K562 (cell line): ENCODE results near the gene ORMDL3. TPM values are rescaled to one million over a fixed set of nuclear protein-coding genes. Genes with fewer than 3 reads are reported as not detected.

ENCODE experiments used
- ATAC-seq: fragments of 200-7000 bp; cut with Tn5 transposase; 3 replicates; pipeline ENCODE4 v1.9.1; 2020; ENCODE audit warnings: moderate library complexity
- BruUV-seq: library from RNA; stranded (reverse); fragments of 400-500 nt; replicated peaks from 2 replicates; lab custom pipeline; 2021; lab: Mats Ljungman, UMichigan
- CTCF ChIA-PET: fragments of 300-600 bp; formaldehyde crosslinking; extraction: SDS; loops from one replicate; lab custom pipeline; 2021; ENCODE audit warnings: low intra/inter-chr PET ratio; lab: Yijun Ruan, JAX
- POLR2A ChIA-PET: fragments of 300-600, 350-650 bp; sonication (Branson Sonifier 250); formaldehyde crosslinking; extraction: SDS; loops from one replicate; lab custom pipeline; 2021; ENCODE audit warnings: antibody characterized with exemption, inconsistent platforms; lab: Yijun Ruan, JAX
- DNase-seq, 4 experiments: peaks; one replicate each; pipeline versions ENCODE4 v3.0.0 to v3.0.0-alpha.2; 2011 to 2018; ENCODE audit warnings: low spot score in 3 of 4, mixed read lengths in 3 of 4; ENCODE audit errors: extremely low read depth in 1 of 4
- FAIRE-seq: peaks from 2 replicates; lab custom pipeline; 2011; peaks lifted over from hg19 to GRCh38; lab: Jason Lieb, UNC
- H2AFZ ChIP-seq: 2 replicates; pipeline ENCODE4 v1.6.0; 2011; ENCODE audit warnings: low read depth, low read length, control low read depth, inconsistent platforms
- H3K27ac ChIP-seq: fragments of 200-600 bp; 3 replicates; pipeline ENCODE4 v1.8.0; 2011; ENCODE audit warnings: low read depth, mild to moderate bottlenecking, control low read depth, inconsistent platforms, low read length, moderate library complexity, mixed read lengths; ENCODE audit errors: extremely low read depth
- H3K27me3 ChIP-seq, 2 experiments: fragments of 300-600 bp in 1 of 2; 2 replicates in 1 of 2; 3 replicates in 1 of 2; pipeline versions ENCODE4 v1.6.0 to v1.8.0; 2011; ENCODE audit warnings: inconsistent platforms in 2 of 2, low read length in 2 of 2, mild to moderate bottlenecking in 1 of 2, mixed read lengths in 1 of 2, moderate library complexity in 1 of 2; ENCODE audit not compliant: control insufficient read depth in 2 of 2, insufficient read depth in 2 of 2
- H3K36me3 ChIP-seq: fragments of 300-600 bp; 3 replicates; pipeline ENCODE4 v1.8.0; 2011; ENCODE audit warnings: mild to moderate bottlenecking, low read length, inconsistent platforms; ENCODE audit not compliant: control insufficient read depth, insufficient read depth
- H3K4me1 ChIP-seq, 2 experiments: fragments of 200-600 bp in 1 of 2; replicated peaks in 1 of 2; 2 replicates in 1 of 2; 3 replicates in 1 of 2; pipeline versions ENCODE4 v1.5.1 to v1.8.0; 2011; ENCODE audit warnings: inconsistent platforms in 2 of 2, low read length in 2 of 2, mild to moderate bottlenecking in 1 of 2, mixed read lengths in 1 of 2, moderate library complexity in 1 of 2; ENCODE audit not compliant: control insufficient read depth in 2 of 2, insufficient read depth in 2 of 2
- H3K4me2 ChIP-seq: 2 replicates; pipeline ENCODE4 v1.6.1; 2011; ENCODE audit warnings: low read length, control low read depth, inconsistent platforms, mixed read lengths; ENCODE audit not compliant: insufficient read depth
- H3K4me3 ChIP-seq: fragments of 200-600 bp; sonication (generic), shearing (Covaris generic); 2 replicates; pipeline ENCODE4 v1.5.1; 2016; ENCODE audit warnings: control low read depth, inconsistent platforms
- H3K79me2 ChIP-seq: fragments of 200-600 bp; 3 replicates; pipeline ENCODE4 v1.8.0; 2011; ENCODE audit warnings: low read length, inconsistent platforms; ENCODE audit not compliant: control insufficient read depth, insufficient read depth
- H3K9ac ChIP-seq, 2 experiments: 2 replicates each; pipeline versions ENCODE4 v1.6.0 to v1.6.1; 2011; ENCODE audit warnings: low read depth in 2 of 2, low read length in 2 of 2, control low read depth in 1 of 2, inconsistent platforms in 1 of 2, mild to moderate bottlenecking in 1 of 2, mixed read lengths in 1 of 2; ENCODE audit not compliant: insufficient read depth in 1 of 2
- H3K9me1 ChIP-seq: one replicate; pipeline ENCODE4 v1.6.0; 2011; ENCODE audit warnings: inconsistent platforms, mild to moderate bottlenecking, low read length, moderate library complexity; ENCODE audit not compliant: control insufficient read depth, insufficient read depth
- H3K9me3 ChIP-seq: replicated peaks from 2 replicates; pipeline ENCODE4 v1.5.1; 2011; ENCODE audit warnings: low read depth, low read length, inconsistent platforms; ENCODE audit not compliant: control insufficient read depth, insufficient read depth
- H4K20me1 ChIP-seq: replicated peaks from 2 replicates; pipeline ENCODE4 v1.6.1; 2011; ENCODE audit warnings: low read length, inconsistent platforms, mixed read lengths; ENCODE audit not compliant: control insufficient read depth, insufficient read depth
- CBFA2T3 ChIP-seq: fragments of 450-650 bp; IDR thresholded peaks from 2 replicates; pipeline ENCODE4 v1.6.1; 2017
- CTBP1 ChIP-seq: fragments of 450-650 bp; IDR thresholded peaks from 2 replicates; pipeline ENCODE4 v1.6.1; 2016; ENCODE audit warnings: borderline replicate concordance
- DACH1 ChIP-seq: fragments of 450-650 bp; IDR thresholded peaks from 2 replicates; pipeline ENCODE4 v1.6.1; 2018; ENCODE audit not compliant: partially characterized antibody
- MAFF ChIP-seq: IDR thresholded peaks from 2 replicates; pipeline ENCODE4 v1.6.1; 2012; ENCODE audit warnings: low read length, improper control_type of control experiment
- SP2 ChIP-seq: IDR thresholded peaks from 2 replicates; pipeline ENCODE4 v1.6.1; 2011; ENCODE audit warnings: mild to moderate bottlenecking, low read depth, low read length, moderate library complexity; ENCODE audit not compliant: poor library complexity, severe bottlenecking; ENCODE audit errors: extremely low read depth
- THAP7 ChIP-seq: fragments of 250-450 bp; sonication (Bioruptor Pico); IDR thresholded peaks from 2 replicates; pipeline ENCODE4 v1.5.0; 2021
- WGBS: fragments of 100-300 bp; shearing (Covaris generic); methylation state at CpG from one replicate; pipeline ENCODE4 v1.1.6; 2016; ENCODE audit warnings: low coverage, mixed read lengths; ENCODE audit not compliant: insufficient coverage; ENCODE audit errors: missing lambda C conversion rate; 5-methylcytosine and 5-hydroxymethylcytosine counted together
- in situ Hi-C: fragments of 300-500 bp; cut with MboI; formaldehyde crosslinking; loops from 4 replicates; pipeline ENCODE4 v1.15.0; 2018; ENCODE audit warnings: inconsistent platforms, mixed read lengths
- intact Hi-C: fragments of 100-400 bp; cut with micrococcal nuclease; formaldehyde crosslinking; loops from 2 replicates; pipeline ENCODE4 v1.14.2; 2022
- polyA plus RNA-seq, 8 experiments: library from polyadenylated mRNA; depleted of rRNA in 4 of 8; stranded (reverse) in 5 of 8; unstranded in 3 of 8; fragments of >200 nt; fragmentation: Nextera tagmentation in 2 of 8; fragmentation: Illumina TruSeq in 1 of 8; extraction: Ambion mirVana in 2 of 8; extraction: Trizol in 1 of 8; gene quantifications; 2 replicates each; pipeline versions ENCODE4 v1.2.1 to v1.2.3, GENCODE V29; 2011 to 2014; ENCODE audit warnings: inconsistent platforms in 1 of 8, missing spikeins in 1 of 8
- total RNA-seq, 7 experiments: library from RNA; depleted of rRNA in 6 of 7; stranded (reverse); fragments of >200 nt in 6 of 7; fragmentation: Illumina TruSeq in 2 of 7; extraction: Trizol in 2 of 7; gene quantifications; 2 replicates each; pipeline versions ENCODE4 v1.2.1 to v1.2.3, GENCODE V29; 2011 to 2021; ENCODE audit warnings: low replicate concordance in 1 of 7

ORMDL3 gene
- total and polyA plus RNA-seq, 9 of the 15 experiments (the other 6 are each of a cell fraction or from before 2014, with no cell fraction given) = 2.7 to 57.4 (median 27.1) TPM

GRCh38 chr17:39919087-39919683 is 8.2 kb downstream of the ORMDL3 start:
- no peak overlapping the region for H3K27ac ChIP-seq
- H3K4me2 ChIP-seq = peak overlapping the region; percentile 33; the same call in 1 of the 2 replicates
- H3K4me3 ChIP-seq = no peak overlapping the region
- H3K36me3 ChIP-seq = peaks cover 42% of the 10 kb centered on the region; the same call in 2 of the 3 replicates
- H3K9me1 ChIP-seq = peaks cover 9% of the 10 kb centered on the region
- H3K9ac ChIP-seq = no peak overlapping the region
- CTCF ChIA-PET = no interaction called here
- ATAC-seq (peak; percentile 48), DNase-seq (peak; percentile 45 to 71 (median 58)), FAIRE-seq (peak; percentile 49)
- in situ Hi-C loops = no loop called here
- TF ChIP-seq SP2 (no peak), THAP7 (CRISPR knock-in tag) (no peak), DACH1 (no peak), CTBP1 (peak; percentile 66; the same call in 1 of the 2 replicates), MAFF (no peak), CBFA2T3 (peak; percentile 61)
- intact Hi-C loops = no loop called here
- no peaks in the 10 kb centered on the region for H3K9me3 ChIP-seq
- H2AFZ ChIP-seq = no peak overlapping the region
- H4K20me1 ChIP-seq = no peaks in the 10 kb centered on the region
- no peaks in the 10 kb centered on the region for H3K27me3 ChIP-seq
- H3K4me1 ChIP-seq = peaks cover 8 to 20% of the 10 kb centered on the region in 2 experiments; a peak in 4 of 5 replicates
- H3K79me2 ChIP-seq = 0 out of 3 replicates have a peak, but pooled peaks cover 4% of the 10 kb centered on the region
- POLR2A ChIA-PET = interaction anchor here (0.7 to 1.3 kb wide), 3 partner anchors 8 to 60 kb away, joined by 3 to 4 read pairs (median 3); partner anchors contain the start of genes LRRC3C and ORMDL3
- 58% methylated on average over 9 of the region's 9 CpGs for WGBS
- no TSS peak for BruUV-seq
